DOHH2 (cell line): ENCODE data around the gene C1QTNF4.

Experiments
- H3F3A ChIP-seq: fragments of 200-600 bp; sonication (generic), shearing (Covaris generic); 2 replicates; pipeline ENCODE4 v1.6.0; 2016; ENCODE audit warnings: antibody characterized with exemption, mild to moderate bottlenecking; ENCODE audit not compliant: control insufficient read depth, insufficient read depth
- H3K27ac ChIP-seq: fragments of 200-600 bp; sonication (generic); 2 replicates; pipeline ENCODE4 v1.5.1; 2014; ENCODE audit warnings: low read depth, mild to moderate bottlenecking, low read length, moderate library complexity
- H3K27me3 ChIP-seq: fragments of 200-600 bp; sonication (generic); 2 replicates; pipeline ENCODE4 v1.6.1; 2014; ENCODE audit warnings: mild to moderate bottlenecking, low read length, mixed read lengths; ENCODE audit not compliant: control insufficient read depth
- H3K36me3 ChIP-seq: fragments of 200-600 bp; sonication (generic); 2 replicates; pipeline ENCODE4 v1.6.1; 2014; ENCODE audit warnings: mild to moderate bottlenecking, low read length, moderate library complexity, mixed read lengths; ENCODE audit not compliant: control insufficient read depth
- H3K4me1 ChIP-seq: fragments of 200-600 bp; sonication (generic); 2 replicates; pipeline ENCODE4 v1.6.1; 2014; ENCODE audit warnings: mild to moderate bottlenecking, low read length, mixed read lengths; ENCODE audit not compliant: control insufficient read depth
- H3K4me2 ChIP-seq: fragments of 200-600 bp; sonication (generic); 2 replicates; pipeline ENCODE4 v1.6.0; 2014; ENCODE audit warnings: mild to moderate bottlenecking, low read length, moderate library complexity
- H3K4me3 ChIP-seq: fragments of 200-600 bp; sonication (generic); 2 replicates; pipeline ENCODE4 v1.5.1; 2014; ENCODE audit warnings: mild to moderate bottlenecking, low read length, mixed read lengths
- H3K79me2 ChIP-seq: fragments of 200-600 bp; sonication (generic); 2 replicates; pipeline ENCODE4 v1.6.1; 2014; ENCODE audit warnings: mild to moderate bottlenecking, low read length, mixed read lengths; ENCODE audit not compliant: control insufficient read depth
- H3K9me2 ChIP-seq: fragments of 200-600 bp; sonication (generic); replicated peaks from 2 replicates; pipeline ENCODE4 v1.6.1; 2014; ENCODE audit warnings: mild to moderate bottlenecking, low read length, mixed read lengths; ENCODE audit not compliant: control insufficient read depth
- H3K9me3 ChIP-seq: fragments of 200-600 bp; sonication (generic); 2 replicates; pipeline ENCODE4 v1.6.1; 2014; ENCODE audit warnings: antibody characterized with exemption, low read length, mixed read lengths; ENCODE audit not compliant: control insufficient read depth, insufficient read depth
- H4K20me1 ChIP-seq: fragments of 200-600 bp; sonication (generic); 2 replicates; pipeline ENCODE4 v1.6.0; 2014; ENCODE audit warnings: low read depth, mild to moderate bottlenecking, antibody characterized with exemption, low read length, moderate library complexity; ENCODE audit not compliant: control insufficient read depth, insufficient read depth
- CTCF ChIP-seq: fragments of 200-600 bp; sonication (generic); IDR thresholded peaks from one replicate; pipeline ENCODE4 v1.5.1; 2014; ENCODE audit warnings: antibody characterized with exemption, mild to moderate bottlenecking, low read depth, low read length; ENCODE audit not compliant: poor library complexity, severe bottlenecking
- EZH2phosphoT487 ChIP-seq: fragments of 200-600 bp; sonication (generic); IDR thresholded peaks from 2 replicates; pipeline ENCODE4 v1.6.1; 2017; ENCODE audit warnings: borderline replicate concordance, mild to moderate bottlenecking, antibody characterized with exemption, low read length, moderate library complexity, mixed read lengths

The C1QTNF4 gene

GRCh38 chr11:47592251-47592650 lies 2.0 kb downstream of the C1QTNF4 start:
- H3K4me3 ChIP-seq, result no peak overlapping the region
- TF ChIP-seq EZH2phosphoT487 (no peak), CTCF (no peak)
- H3K9me3 ChIP-seq, result no peaks in the 10 kb centered on the region
- no peaks in the 10 kb centered on the region for H3K36me3 ChIP-seq
- no peaks in the 10 kb centered on the region for H3K79me2 ChIP-seq
- H3F3A ChIP-seq, result no peaks in the 10 kb centered on the region
- no peaks in the 10 kb centered on the region for H4K20me1 ChIP-seq
- H3K27me3 ChIP-seq, result peaks cover 25% of the 10 kb centered on the region
- no peaks in the 10 kb centered on the region for H3K9me2 ChIP-seq
- no peak overlapping the region for H3K27ac ChIP-seq
- H3K4me2 ChIP-seq, result no peak overlapping the region
- H3K4me1 ChIP-seq, result peaks cover 7% of the 10 kb centered on the region; the same call in 1 of the 2 replicates

GRCh38 chr11:47591764-47592163 lies 2.4 kb downstream of the C1QTNF4 start:
- no peaks in the 10 kb centered on the region for H3K9me3 ChIP-seq
- H3K9me2 ChIP-seq, result no peaks in the 10 kb centered on the region
- peaks cover 7% of the 10 kb centered on the region; the same call in 1 of the 2 replicates for H3K4me1 ChIP-seq
- H3F3A ChIP-seq, result no peaks in the 10 kb centered on the region
- peaks cover 25% of the 10 kb centered on the region for H3K27me3 ChIP-seq
- H3K27ac ChIP-seq, result no peak overlapping the region
- H3K36me3 ChIP-seq, result no peaks in the 10 kb centered on the region; the same call in 1 of the 2 replicates
- H3K4me3 ChIP-seq, result no peak overlapping the region
- TF ChIP-seq EZH2phosphoT487 (no peak), CTCF (no peak)
- no peak overlapping the region for H3K4me2 ChIP-seq
- no peaks in the 10 kb centered on the region for H4K20me1 ChIP-seq
- no peaks in the 10 kb centered on the region for H3K79me2 ChIP-seq

GRCh38 chr11:47589977-47590861 lies 4.0 kb downstream of the C1QTNF4 start:
- Histone ChIP-seq H3K79me2 (no peaks in the 10 kb centered on the region), H3K9me2 (no peaks in the 10 kb centered on the region), H3K27ac (no peak overlapping the region), H3K4me2 (no peak overlapping the region), H3K27me3 (peaks cover 25% of the 10 kb centered on the region), H3K4me3 (no peak overlapping the region), H4K20me1 (no peaks in the 10 kb centered on the region), H3K36me3 (peaks cover 4% of the 10 kb centered on the region), H3F3A (no peaks in the 10 kb centered on the region), H3K4me1 (peaks cover 7% of the 10 kb centered on the region; the same call in 1 of the 2 replicates), H3K9me3 (no peaks in the 10 kb centered on the region)
- TF ChIP-seq CTCF (no peak), EZH2phosphoT487 (no peak)
